Stimulated activated CD4-positive, alpha-beta T cell treated with anti-CD3 and anti-CD28 coated beads, Interleukin-4, amount 100 ng/mL, for 24 hours (primary cell): ENCODE data around the gene ROPN1L.
"Not testable (repeated sequence)": the region's sequence is repeated elsewhere in the genome, so short reads cannot be mapped to it uniquely, and the experiment has no call there.

ENCODE experiments used
- DNase-seq: peaks from one replicate; pipeline ENCODE4 v3.0.0-alpha.2; 2020

ROPN1L gene

GRCh38 chr5:10480237-10480985 is 38.7 kb downstream of the ROPN1L start:
- no peak for DNase-seq

GRCh38 chr5:10481241-10481935 is 39.7 kb downstream of the ROPN1L start:
- DNase-seq, result no peak

- no peak for DNase-seq
Observed at GRCh38 chr5:10482791-10483530, 41.3 kb downstream of the ROPN1L start.

GRCh38 chr5:10484774-10485141 is 43.1 kb downstream of the ROPN1L start:
- no peak for DNase-seq

DNA sequence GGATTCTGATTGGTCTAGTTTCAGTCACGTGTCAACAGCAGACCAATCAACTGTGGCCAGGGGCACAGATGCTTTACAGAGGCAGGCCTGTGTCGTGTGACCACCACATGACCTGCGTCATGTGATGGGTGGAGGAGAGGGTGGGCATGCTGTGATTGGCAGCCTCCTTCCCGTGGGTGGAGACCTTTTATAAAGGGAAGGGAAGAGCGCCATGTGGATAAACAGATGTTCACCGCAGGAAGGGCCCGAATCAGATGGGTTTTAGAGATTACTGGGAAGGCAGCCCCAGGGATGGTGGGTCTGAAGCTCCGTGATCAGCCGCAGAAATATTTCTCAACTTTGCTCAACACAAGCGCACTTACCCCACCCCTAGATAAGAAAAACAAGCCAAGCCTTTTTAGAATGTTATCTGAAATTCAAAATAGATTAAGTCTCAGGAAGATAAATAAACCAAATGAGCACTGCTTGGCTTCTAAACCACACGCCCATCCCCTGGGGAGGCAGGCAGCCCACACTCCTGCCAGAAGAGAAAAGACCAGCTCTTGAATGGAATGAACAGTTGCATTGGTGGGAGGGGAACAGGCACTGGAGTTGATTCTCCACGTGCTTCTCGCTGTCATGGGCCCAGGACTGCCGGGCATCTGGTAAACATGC is 43.6 kb downstream of the ROPN1L start:
- DNase-seq, result no peak

- DNase-seq, result no peak
Observed at GRCh38 chr5:10485897-10486296, 44.2 kb downstream of the ROPN1L start.

- DNase-seq, result no peak
Observed at GRCh38 chr5:10486511-10487344, 45.0 kb downstream of the ROPN1L start.

DNA sequence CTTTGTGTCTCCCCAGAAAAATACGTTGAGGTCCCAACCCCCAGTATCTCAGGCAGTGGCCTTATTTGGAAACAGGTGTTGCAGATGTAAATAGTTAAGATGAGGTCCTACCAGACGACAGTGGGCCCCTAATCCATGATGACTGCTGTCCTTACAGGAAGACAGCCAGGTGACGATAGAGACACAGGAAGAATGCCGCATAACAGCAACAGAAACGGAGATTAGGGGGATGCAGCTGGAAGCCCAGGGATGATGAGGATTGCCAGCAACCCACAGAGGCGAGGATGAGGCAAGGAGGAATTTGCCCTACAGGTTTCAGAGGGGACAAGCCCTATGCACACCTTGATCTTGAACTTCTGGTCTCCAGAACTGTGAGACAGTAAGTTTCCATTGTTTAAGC is 46.5 kb downstream of the ROPN1L start:
- no peak for DNase-seq

DNA sequence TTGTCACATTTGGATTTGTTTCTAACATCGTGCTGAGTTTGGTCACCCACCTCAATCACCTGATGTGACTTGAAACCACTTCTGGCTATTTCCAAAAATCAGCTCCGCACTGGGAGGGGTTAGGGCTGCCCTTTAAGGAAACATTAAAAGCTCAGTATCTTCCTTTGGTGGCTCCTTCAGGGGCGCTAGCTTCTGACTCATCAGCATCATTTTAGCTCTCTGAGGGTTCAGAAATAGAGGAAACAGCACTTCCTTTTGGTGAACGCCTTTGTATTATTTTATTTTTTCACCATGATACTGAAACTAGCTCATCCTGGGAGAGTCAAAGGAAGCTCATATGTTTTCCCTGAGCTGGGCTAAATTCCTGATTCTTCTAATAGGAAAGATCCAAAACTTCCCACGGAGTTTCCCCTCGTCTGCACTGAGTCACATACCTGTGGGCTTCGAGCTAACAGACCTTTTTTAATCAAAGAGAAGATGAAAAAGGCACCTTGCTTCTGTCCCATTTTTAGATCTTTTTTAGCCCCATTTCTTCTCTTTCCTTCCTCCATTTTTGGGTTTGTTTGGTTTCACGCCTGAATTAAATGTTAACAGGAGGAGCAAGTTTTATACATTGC is 48.2 kb downstream of the ROPN1L start:
- peak; percentile 4 for DNase-seq

GRCh38 chr5:10490927-10491672 is 49.4 kb downstream of the ROPN1L start:
- DNase-seq, result no peak

- no peak for DNase-seq
Observed at GRCh38 chr5:10491673-10492026, 50.0 kb downstream of the ROPN1L start.

DNA sequence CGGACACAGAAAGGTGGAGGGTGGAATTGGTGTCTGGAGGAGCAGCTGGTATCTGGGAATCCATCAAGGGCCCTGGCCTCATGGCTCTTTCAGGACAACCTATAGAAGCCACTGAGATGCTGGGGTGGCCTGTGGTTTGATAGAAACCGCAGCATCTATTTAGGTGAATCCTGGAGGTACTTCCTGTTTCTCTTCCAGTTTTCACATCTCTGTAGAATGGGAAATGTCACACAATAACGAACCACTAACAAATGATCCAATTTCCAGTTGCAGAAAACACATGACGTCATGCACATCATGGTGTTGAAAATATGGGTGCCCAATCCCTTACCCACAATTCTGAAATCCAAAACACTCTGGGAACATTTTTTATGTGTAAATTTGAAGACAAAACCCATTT is 52.2 kb downstream of the ROPN1L start:
- no peak for DNase-seq

GRCh38 chr5:10494497-10494896 is 52.8 kb downstream of the ROPN1L start:
- not testable (repeated sequence) for DNase-seq

- DNase-seq, result no peak
Observed at GRCh38 chr5:10497554-10497953, 55.9 kb downstream of the ROPN1L start.

GRCh38 chr5:10498350-10498749 is 56.7 kb downstream of the ROPN1L start:
- no peak for DNase-seq

- DNase-seq, result no peak
Observed at GRCh38 chr5:10499066-10499465, 57.4 kb downstream of the ROPN1L start.

DNA sequence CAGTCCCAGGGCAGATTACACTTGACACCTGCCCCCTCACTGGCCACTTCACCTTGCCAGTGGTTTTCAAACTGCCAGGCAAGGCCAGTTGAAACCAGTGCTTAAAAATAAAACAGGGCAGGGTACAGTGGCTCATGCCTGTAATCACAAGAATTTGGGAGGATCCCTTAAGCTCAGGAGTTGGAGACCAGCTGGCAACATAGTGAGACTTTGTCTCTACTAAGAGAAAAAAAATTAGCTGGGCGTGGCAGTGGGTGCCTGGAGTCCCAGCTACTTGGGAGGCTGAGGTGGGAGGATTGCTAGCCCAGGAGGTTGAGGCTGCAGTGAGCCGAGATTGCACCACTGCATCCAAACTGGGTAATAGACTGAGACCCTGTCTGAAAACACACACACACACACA is 58.1 kb downstream of the ROPN1L start:
- no peak for DNase-seq

GRCh38 chr5:10500669-10501068 is 59.0 kb downstream of the ROPN1L start:
- no peak for DNase-seq

- no peak for DNase-seq
Observed at GRCh38 chr5:10501554-10502075, 59.9 kb downstream of the ROPN1L start.

DNA sequence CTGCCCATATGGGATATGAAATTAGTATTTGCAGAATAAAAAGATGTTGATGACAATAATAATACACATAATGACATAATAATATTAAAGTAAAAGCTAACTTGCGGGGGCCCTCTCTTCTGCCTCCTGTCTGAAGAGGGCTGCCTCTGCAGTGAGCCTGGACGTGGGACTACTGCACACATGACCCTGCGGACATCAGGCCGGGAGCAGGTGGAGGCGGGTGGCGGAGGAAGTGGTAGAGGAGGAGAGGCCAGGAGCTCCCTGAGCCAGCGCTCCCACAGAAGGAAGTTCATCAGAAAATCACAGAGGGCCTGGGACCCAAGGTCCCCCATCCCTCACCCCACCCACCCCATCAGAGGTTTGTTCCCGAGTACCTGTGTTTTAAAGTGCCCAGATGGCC is 60.5 kb downstream of the ROPN1L start:
- no peak for DNase-seq

DNA sequence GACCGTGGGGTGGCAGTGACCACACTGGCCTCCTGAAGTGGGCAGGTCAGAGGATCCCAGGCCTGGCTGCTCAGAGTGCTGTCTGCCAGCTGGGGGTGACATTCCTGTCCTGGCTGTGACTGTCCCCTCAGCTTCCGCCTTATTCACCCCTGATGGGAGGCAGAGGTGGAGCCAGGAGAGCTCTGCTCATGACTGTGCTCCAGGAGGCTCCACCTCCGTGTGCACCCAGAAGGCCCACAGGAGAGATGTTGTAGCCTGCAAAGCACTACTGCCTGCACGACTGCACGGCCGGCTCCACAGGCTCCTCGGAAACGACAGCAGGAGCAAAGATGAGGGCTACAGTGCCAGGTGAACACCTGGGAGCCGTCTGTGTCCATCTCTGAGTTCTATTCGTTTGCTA is 60.9 kb downstream of the ROPN1L start:
- DNase-seq, result no peak
